PC-9 (cell line): Measurements from ENCODE around the gene ICA1. TPM values are rescaled to one million over a fixed set of nuclear protein-coding genes. Genes with fewer than 3 reads are reported as not detected.
"Not testable (repeated sequence)": the region's sequence is repeated elsewhere in the genome, so short reads cannot be mapped to it uniquely, and the experiment has no call there.

ENCODE experiments used
- BruUV-seq: library from RNA; stranded (reverse); fragments of 400-500 nt; replicated peaks from 2 replicates; lab custom pipeline; 2021; lab: Mats Ljungman, UMichigan
- CTCF ChIA-PET: fragments of 300-600 bp; sonication (Branson Sonifier 250); formaldehyde crosslinking; loops from one replicate; lab custom pipeline; 2022; ENCODE audit warnings: antibody characterized with exemption; lab: Charles Lee
- POLR2A ChIA-PET: fragments of 300-600 bp; sonication (Branson Sonifier 250); formaldehyde crosslinking; loops from one replicate; lab custom pipeline; 2022; ENCODE audit warnings: antibody characterized with exemption; ENCODE audit not compliant: unreplicated experiment; lab: Charles Lee
- DNase-seq, 2 experiments: peaks; one replicate each; pipeline versions ENCODE4 v3.0.0 to v3.0.0-alpha.2; 2015 to 2022; ENCODE audit warnings: mixed read lengths in 1 of 2
- H2AFZ ChIP-seq: fragments of 200-600 bp; sonication (generic); 2 replicates; pipeline ENCODE4 v1.8.1; 2017; ENCODE audit warnings: antibody characterized with exemption
- H3F3A ChIP-seq: fragments of 200-600 bp; sonication (generic); 2 replicates; pipeline ENCODE4 v1.8.1; 2017; ENCODE audit warnings: antibody characterized with exemption, mild to moderate bottlenecking, low read depth; ENCODE audit not compliant: insufficient read depth
- H3K27ac ChIP-seq: fragments of 200-600 bp; sonication (generic); 2 replicates; pipeline ENCODE4 v1.6.1; 2016; ENCODE audit warnings: mixed run types
- H3K27me3 ChIP-seq: fragments of 200-600 bp; sonication (generic); 2 replicates; pipeline ENCODE4 v1.6.1; 2016; ENCODE audit warnings: low read depth, mixed run types; ENCODE audit not compliant: insufficient read depth
- H3K36me3 ChIP-seq: fragments of 200-600 bp; sonication (generic); 2 replicates; pipeline ENCODE4 v1.6.1; 2016; ENCODE audit warnings: low read depth, mixed run types
- H3K4me1 ChIP-seq: fragments of 200-600 bp; sonication (generic); replicated peaks from 2 replicates; pipeline ENCODE4 v1.6.1; 2016; ENCODE audit warnings: mixed run types; ENCODE audit not compliant: insufficient read depth
- H3K4me2 ChIP-seq: fragments of 200-600 bp; sonication (generic); 2 replicates; pipeline ENCODE4 v1.6.1; 2017; ENCODE audit warnings: mixed run types
- H3K4me3 ChIP-seq: fragments of 200-600 bp; sonication (generic); 2 replicates; pipeline ENCODE4 v1.6.1; 2016; ENCODE audit warnings: mixed run types
- H3K79me2 ChIP-seq: fragments of 200-600 bp; sonication (generic); 2 replicates; pipeline ENCODE4 v1.6.1; 2017; ENCODE audit warnings: low read depth, mixed run types
- H3K9me2 ChIP-seq: fragments of 200-600 bp; sonication (generic); 2 replicates; pipeline ENCODE4 v1.8.1; 2017; ENCODE audit warnings: mild to moderate bottlenecking; ENCODE audit not compliant: insufficient read depth
- H3K9me3 ChIP-seq: fragments of 200-600 bp; sonication (generic); 2 replicates; pipeline ENCODE4 v1.8.1; 2016; ENCODE audit warnings: low read depth; ENCODE audit not compliant: insufficient read depth
- H4K20me1 ChIP-seq: fragments of 200-600 bp; sonication (generic); 2 replicates; pipeline ENCODE4 v1.8.1; 2017; ENCODE audit not compliant: insufficient read depth
- EZH2 ChIP-seq: fragments of 200-600 bp; sonication (generic); IDR thresholded peaks from 2 replicates; pipeline ENCODE4 v1.8.0; 2017; ENCODE audit warnings: antibody characterized with exemption, low read depth
- intact Hi-C: fragments of 100-400 bp; cut with micrococcal nuclease; formaldehyde crosslinking; loops from one replicate; pipeline ENCODE4 v1.10.0; 2022; ENCODE audit not compliant: unreplicated experiment
- total RNA-seq: library from RNA; stranded (reverse); gene quantifications from 2 replicates; pipeline ENCODE4 v1.2.3, GENCODE V29; 2021
- TF ChIP-seq, protein P1 (sequence below): fragments of 200-600 bp; sonication (generic); conservative IDR thresholded peaks from 2 replicates; pipeline ENCODE4 v1.6.1; 2017; ENCODE audit warnings: mixed run types, antibody characterized with exemption, mild to moderate bottlenecking, moderate library complexity

The ICA1 gene
- total RNA-seq, 1 experiment from 2014 or later: 33.8 TPM

DNA sequence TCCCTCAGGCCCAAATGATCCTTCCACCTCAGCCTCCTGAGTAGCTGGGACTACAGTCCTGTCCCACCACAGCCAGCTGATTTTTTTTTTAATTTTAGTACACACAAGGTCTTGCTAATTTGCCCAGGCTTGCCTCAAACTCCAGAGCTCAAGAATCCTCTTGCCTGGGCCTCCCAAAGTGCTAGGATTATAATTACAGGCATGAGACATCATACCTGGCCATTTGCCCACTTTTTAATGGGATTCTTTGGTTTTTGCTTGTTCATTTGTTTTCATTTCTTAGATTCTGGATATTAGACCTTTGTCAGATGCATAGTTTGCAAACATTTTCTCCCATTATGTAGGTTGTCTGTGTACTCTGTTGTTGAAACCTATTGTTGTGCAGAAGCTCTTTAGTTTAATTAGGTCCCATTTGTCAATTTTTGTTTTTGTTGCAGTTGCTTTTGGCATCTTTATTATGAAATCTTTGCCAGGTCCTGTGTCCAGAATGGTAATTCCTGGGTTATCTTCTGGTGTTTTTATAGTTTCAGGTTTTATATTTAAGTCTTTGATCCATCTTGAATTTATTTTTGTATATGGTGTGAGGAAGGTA is 198.2 kb downstream of the ICA1 start:
- no peaks in the 10 kb centered on the region for H3K9me3 ChIP-seq
- no peak overlapping the region for H2AFZ ChIP-seq
- no peak for DNase-seq
- no peaks in the 10 kb centered on the region for H3K27me3 ChIP-seq
- intact Hi-C loops: no loop called here
- ChIA-PET CTCF (no interaction called here), POLR2A (no interaction called here)
- H4K20me1 ChIP-seq: no peaks in the 10 kb centered on the region
- no peaks in the 10 kb centered on the region for H3K4me1 ChIP-seq
- H3K9me2 ChIP-seq: no peaks in the 10 kb centered on the region
- no peaks in the 10 kb centered on the region for H3F3A ChIP-seq
- no peak overlapping the region for H3K4me2 ChIP-seq
- no TSS peak for BruUV-seq
- peaks cover 21% of the 10 kb centered on the region; the same call in 1 of the 2 replicates for H3K79me2 ChIP-seq
- TF ChIP-seq EZH2: no peak
- TF ChIP-seq, protein P1, sequence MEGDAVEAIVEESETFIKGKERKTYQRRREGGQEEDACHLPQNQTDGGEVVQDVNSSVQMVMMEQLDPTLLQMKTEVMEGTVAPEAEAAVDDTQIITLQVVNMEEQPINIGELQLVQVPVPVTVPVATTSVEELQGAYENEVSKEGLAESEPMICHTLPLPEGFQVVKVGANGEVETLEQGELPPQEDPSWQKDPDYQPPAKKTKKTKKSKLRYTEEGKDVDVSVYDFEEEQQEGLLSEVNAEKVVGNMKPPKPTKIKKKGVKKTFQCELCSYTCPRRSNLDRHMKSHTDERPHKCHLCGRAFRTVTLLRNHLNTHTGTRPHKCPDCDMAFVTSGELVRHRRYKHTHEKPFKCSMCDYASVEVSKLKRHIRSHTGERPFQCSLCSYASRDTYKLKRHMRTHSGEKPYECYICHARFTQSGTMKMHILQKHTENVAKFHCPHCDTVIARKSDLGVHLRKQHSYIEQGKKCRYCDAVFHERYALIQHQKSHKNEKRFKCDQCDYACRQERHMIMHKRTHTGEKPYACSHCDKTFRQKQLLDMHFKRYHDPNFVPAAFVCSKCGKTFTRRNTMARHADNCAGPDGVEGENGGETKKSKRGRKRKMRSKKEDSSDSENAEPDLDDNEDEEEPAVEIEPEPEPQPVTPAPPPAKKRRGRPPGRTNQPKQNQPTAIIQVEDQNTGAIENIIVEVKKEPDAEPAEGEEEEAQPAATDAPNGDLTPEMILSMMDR: no peak
- H3K4me3 ChIP-seq: no peak overlapping the region
- H3K27ac ChIP-seq: no peak overlapping the region
- H3K36me3 ChIP-seq: peaks cover 17% of the 10 kb centered on the region

DNA sequence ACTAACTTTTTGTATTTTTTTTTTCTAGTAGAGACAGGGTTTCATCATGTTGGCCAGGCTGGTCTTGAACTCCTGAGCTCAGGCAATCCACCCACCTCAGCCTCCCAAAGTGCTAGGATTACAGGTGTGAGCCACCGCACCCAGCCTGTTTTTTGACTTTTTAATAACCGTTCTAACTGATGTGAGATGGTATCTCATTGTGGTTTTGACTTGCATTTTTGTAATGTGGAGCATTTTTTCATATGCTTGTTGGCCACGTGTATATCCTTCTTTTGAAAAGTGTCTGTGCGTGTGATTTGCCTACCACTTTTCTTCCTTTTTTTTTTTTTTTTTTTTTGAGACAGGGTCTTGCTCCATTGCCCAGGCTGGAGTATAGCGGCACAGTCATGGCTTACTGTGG is 198.7 kb downstream of the ICA1 start:
- DNase-seq, POLR2A ChIA-PET, H3K4me2 ChIP-seq: not testable (repeated sequence)

More for the DNA sequence above, 198.7 kb downstream of the ICA1 start:
- H3F3A ChIP-seq, H3K27ac ChIP-seq, H3K27me3 ChIP-seq, intact Hi-C loops, H3K4me1 ChIP-seq, BruUV-seq, H4K20me1 ChIP-seq, H2AFZ ChIP-seq, H3K4me3 ChIP-seq, H3K9me2 ChIP-seq, CTCF ChIA-PET, H3K9me3 ChIP-seq: not testable (repeated sequence)
- peaks cover 17% of the 10 kb centered on the region for H3K36me3 ChIP-seq
- peaks cover 21% of the 10 kb centered on the region; the same call in 1 of the 2 replicates for H3K79me2 ChIP-seq

Other genes starting within 250 kb of the ICA1 start
- not detected in 2 replicates for gene NXPH1, start 171.4 kb upstream of the ICA1 start, total RNA-seq